Gastroesophageal sphincter (tissue), 4 donors: Measurements from ENCODE around the gene WIPF1. TPM values are rescaled to one million over a fixed set of nuclear protein-coding genes. Genes with fewer than 3 reads are reported as not detected.

Experiments
- ATAC-seq: fragments of 150-250 bp; one replicate; pipeline ENCODE4 v1.9.1; 2016; ENCODE audit warnings: mild to moderate bottlenecking, moderate library complexity
- H3K27ac ChIP-seq, 4 donors: fragments of 200-600 bp; sonication (generic) in 3 of 4; 1 replicate in 3 of 4; 2 replicates in 1 of 4; pipeline ENCODE4 v1.5.1; 2016 to 2019
- H3K27me3 ChIP-seq: fragments of 200-600 bp; sonication (generic); one replicate; pipeline ENCODE4 v1.5.1; 2019
- H3K36me3 ChIP-seq, 2 donors: fragments of 200-600 bp; sonication (generic); one replicate each; pipeline ENCODE4 v1.5.1; 2019; ENCODE audit warnings: control low read depth in 1 of 2
- H3K4me1 ChIP-seq, 3 donors: fragments of 200-600 bp; sonication (generic); 1 replicate in 2 of 3; 2 replicates in 1 of 3; pipeline ENCODE4 v1.5.1; 2016 to 2019; ENCODE audit warnings: control low read depth in 2 of 3
- H3K4me3 ChIP-seq, 2 donors: fragments of 200-600 bp; sonication (generic); one replicate each; pipeline ENCODE4 v1.5.1; 2019; ENCODE audit warnings: mild to moderate bottlenecking in 1 of 2, moderate library complexity in 1 of 2
- H3K9me3 ChIP-seq, 3 donors: fragments of 200-600 bp; sonication (generic); one replicate each; pipeline ENCODE4 v1.5.1; 2017 to 2019; ENCODE audit warnings: control low read depth in 2 of 3
- CTCF ChIP-seq, 4 experiments: fragments of 200-600 bp in 2 of 4; fragments of 450-650 bp in 2 of 4; sonication (generic) in 1 of 4; IDR thresholded peaks; one replicate each; pipeline ENCODE4 v1.5.1; 2017 to 2019; ENCODE audit warnings: antibody characterized with exemption in 4 of 4, mild to moderate bottlenecking in 2 of 4, moderate library complexity in 2 of 4
- EP300 ChIP-seq: sonication (generic); formaldehyde crosslinking; IDR thresholded peaks from one replicate; pipeline ENCODE4 v1.6.1; 2017; ENCODE audit warnings: antibody characterized with exemption, mild to moderate bottlenecking
- POLR2A ChIP-seq, 2 donors: fragments of 450-650 bp; IDR thresholded peaks; one replicate each; pipeline ENCODE4 v1.6.1; 2017; ENCODE audit warnings: antibody characterized with exemption in 2 of 2, mild to moderate bottlenecking in 2 of 2, moderate library complexity in 1 of 2
- POLR2AphosphoS5 ChIP-seq: sonication (generic); formaldehyde crosslinking; IDR thresholded peaks from one replicate; pipeline ENCODE4 v1.6.1; 2017; ENCODE audit warnings: antibody characterized with exemption
- WGBS, 2 donors: methylation state at CpG; one replicate each; pipeline ENCODE4 v1.1.5; 2018; ENCODE audit warnings: low coverage in 1 of 2; 5-methylcytosine and 5-hydroxymethylcytosine counted together
- total RNA-seq, 4 donors: library from RNA; depleted of rRNA; stranded (reverse); fragments of >200 nt; gene quantifications; one replicate each; pipeline ENCODE4 v1.1.0, GENCODE V29; 2016

Gene WIPF1
- total RNA-seq, 4 donors from 2014 or later = 32.2 to 50.4 (median 44.2) TPM

GRCh38 chr2:174595116-174595809 is 2.3 kb downstream of the WIPF1 start:
- no peak for ATAC-seq
- H3K36me3 ChIP-seq = no peaks in the 10 kb centered on the region
- peaks cover 0 to 84% (median 7%) of the 10 kb centered on the region in 3 donors for H3K4me1 ChIP-seq
- TF ChIP-seq EP300 (no peak), CTCF (IDR thresholded peaks at IDR 0.05) (no peak), POLR2AphosphoS5 (no peak), POLR2A (IDR thresholded peaks at IDR 0.05) (no peak)
- 72 to 80% methylated on average over 3 of the region's 3 CpGs for WGBS, 2 donors
- H3K27me3 ChIP-seq = no peaks in the 10 kb centered on the region
- no peaks in the 10 kb centered on the region for H3K9me3 ChIP-seq
- H3K27ac ChIP-seq = peak overlapping the region; percentile 48 to 72 (median 58)
- H3K4me3 ChIP-seq = no peak overlapping the region

GRCh38 chr2:174594456-174594855 is 3.1 kb downstream of the WIPF1 start:
- Histone ChIP-seq H3K27ac (peak overlapping the region in 2 of 4 donors; percentile 46 to 61), H3K4me3 (no peak overlapping the region), H3K4me1 (peaks cover 0 to 87% (median 7%) of the 10 kb centered on the region in 3 donors), H3K27me3 (no peaks in the 10 kb centered on the region), H3K36me3 (no peaks in the 10 kb centered on the region), H3K9me3 (no peaks in the 10 kb centered on the region)
- 86 to 94% methylated on average over 2 of the region's 2 CpGs for WGBS, 2 donors
- no peak for ATAC-seq
- no peak for TF ChIP-seq POLR2A (IDR thresholded peaks at IDR 0.05)
- no peak for TF ChIP-seq POLR2AphosphoS5
- no peak for TF ChIP-seq CTCF (IDR thresholded peaks at IDR 0.05)
- TF ChIP-seq EP300 = no peak

- TF ChIP-seq POLR2A (IDR thresholded peaks at IDR 0.05) (no peak), EP300 (no peak), POLR2AphosphoS5 (no peak), CTCF (IDR thresholded peaks at IDR 0.05) (no peak)
- Histone ChIP-seq H3K4me1 (peaks cover 0 to 91% (median 10%) of the 10 kb centered on the region in 3 donors), H3K27me3 (no peaks in the 10 kb centered on the region), H3K27ac (peak overlapping the region in 3 of 4 donors; percentile 46 to 67 (median 61)), H3K36me3 (no peaks in the 10 kb centered on the region), H3K9me3 (no peaks in the 10 kb centered on the region), H3K4me3 (no peak overlapping the region)
- ATAC-seq = peak; percentile 55
- WGBS, 2 donors = 31 to 34% methylated on average over 6 of the region's 6 CpGs
Measured at GRCh38 chr2:174593574-174594203, 3.9 kb downstream of the WIPF1 start.

- no peaks in the 10 kb centered on the region for H3K36me3 ChIP-seq
- peak overlapping the region in 2 of 4 donors; percentile 46 to 61 for H3K27ac ChIP-seq
- peaks cover 0 to 92% (median 14%) of the 10 kb centered on the region in 3 donors for H3K4me1 ChIP-seq
- TF ChIP-seq EP300 (no peak), POLR2AphosphoS5 (no peak), CTCF (IDR thresholded peaks at IDR 0.05) (no peak), POLR2A (IDR thresholded peaks at IDR 0.05) (no peak)
- H3K4me3 ChIP-seq = no peak overlapping the region
- no peak for ATAC-seq
- no peaks in the 10 kb centered on the region for H3K9me3 ChIP-seq
- no peaks in the 10 kb centered on the region for H3K27me3 ChIP-seq
Measured at GRCh38 chr2:174593041-174593440, 4.6 kb downstream of the WIPF1 start.

GRCh38 chr2:174591740-174592139 is 5.9 kb downstream of the WIPF1 start:
- WGBS, 2 donors = 70 to 100% methylated on average over 4 of the region's 5 CpGs
- Histone ChIP-seq H3K36me3 (no peaks in the 10 kb centered on the region), H3K27ac (peak overlapping the region in 1 of 4 donors; percentile 9), H3K4me1 (peaks cover 0 to 91% (median 10%) of the 10 kb centered on the region in 3 donors), H3K27me3 (no peaks in the 10 kb centered on the region), H3K4me3 (no peak overlapping the region), H3K9me3 (no peaks in the 10 kb centered on the region)
- no peak for TF ChIP-seq EP300
- TF ChIP-seq CTCF (IDR thresholded peaks at IDR 0.05) = no peak
- TF ChIP-seq POLR2A (IDR thresholded peaks at IDR 0.05) = no peak
- TF ChIP-seq POLR2AphosphoS5 = no peak
- ATAC-seq = no peak
